OCI-M2 (cell line): ENCODE measurements around the gene CTSV.
"Not testable (repeated sequence)": the region's sequence is repeated elsewhere in the genome, so short reads cannot be mapped to it uniquely, and the experiment has no call there.

ENCODE experiments used
- DNase-seq: peaks from one replicate; lab custom pipeline; 2025; ENCODE audit not compliant: unreplicated experiment; lab: John Stamatoyannopoulos, UW

Gene CTSV

GRCh38 chr9:97038611-97039513, at the start of gene CTSV:
CTSV (minus strand) TSS chr9:97039142; CDS start chr9:97038043, 1,099 bp downstream.
- DNase-seq = peak; percentile 36

- not testable (repeated sequence) for DNase-seq
Observed at GRCh38 chr9:97087668-97088215, 48.8 kb upstream of the CTSV start.

GRCh38 chr9:97084562-97084991, 45.6 kb upstream of the CTSV start:
- not testable (repeated sequence) for DNase-seq

- DNase-seq = no peak
Observed at GRCh38 chr9:97078362-97078761, 39.4 kb upstream of the CTSV start.

GRCh38 chr9:97077452-97078295, 38.7 kb upstream of the CTSV start:
- DNase-seq = no peak

GRCh38 chr9:97076731-97077451, 37.9 kb upstream of the CTSV start:
- not testable (repeated sequence) for DNase-seq

GRCh38 chr9:97076238-97076637, 37.3 kb upstream of the CTSV start:
- no peak for DNase-seq

GRCh38 chr9:97075289-97075985, 36.5 kb upstream of the CTSV start:
- no peak for DNase-seq

- DNase-seq = no peak
Observed at GRCh38 chr9:97073506-97073905, 34.6 kb upstream of the CTSV start.

- no peak for DNase-seq
Observed at GRCh38 chr9:97072285-97072776, 33.4 kb upstream of the CTSV start.

- not testable (repeated sequence) for DNase-seq
Observed at GRCh38 chr9:97070325-97070724, 31.4 kb upstream of the CTSV start.

GRCh38 chr9:97067490-97067889, 28.5 kb upstream of the CTSV start:
- no peak for DNase-seq

- no peak for DNase-seq
Observed at GRCh38 chr9:97064176-97064575, 25.2 kb upstream of the CTSV start.

GRCh38 chr9:97060796-97061195, 21.9 kb upstream of the CTSV start:
- DNase-seq = no peak

- no peak for DNase-seq
Observed at GRCh38 chr9:97059626-97060025, 20.7 kb upstream of the CTSV start.

GRCh38 chr9:97057651-97058050, 18.7 kb upstream of the CTSV start:
- no peak for DNase-seq

- DNase-seq = not testable (repeated sequence)
Observed at GRCh38 chr9:97055891-97056290, 16.9 kb upstream of the CTSV start.

GRCh38 chr9:97053717-97054116, 14.8 kb upstream of the CTSV start:
- DNase-seq = no peak

- DNase-seq = no peak
Observed at GRCh38 chr9:97052735-97053134, 13.8 kb upstream of the CTSV start.

GRCh38 chr9:97046228-97046627, 7.3 kb upstream of the CTSV start:
- no peak for DNase-seq
